CD4-positive, alpha-beta T cell treated with Interleukin-12 subunit alpha and Interleukin-12 subunit beta, for 1 hour (primary cell): ENCODE data around the gene CRY2.

Experiments
- DNase-seq: peaks from one replicate; pipeline ENCODE4 v3.0.0-alpha.2; 2020

Gene CRY2

DNA sequence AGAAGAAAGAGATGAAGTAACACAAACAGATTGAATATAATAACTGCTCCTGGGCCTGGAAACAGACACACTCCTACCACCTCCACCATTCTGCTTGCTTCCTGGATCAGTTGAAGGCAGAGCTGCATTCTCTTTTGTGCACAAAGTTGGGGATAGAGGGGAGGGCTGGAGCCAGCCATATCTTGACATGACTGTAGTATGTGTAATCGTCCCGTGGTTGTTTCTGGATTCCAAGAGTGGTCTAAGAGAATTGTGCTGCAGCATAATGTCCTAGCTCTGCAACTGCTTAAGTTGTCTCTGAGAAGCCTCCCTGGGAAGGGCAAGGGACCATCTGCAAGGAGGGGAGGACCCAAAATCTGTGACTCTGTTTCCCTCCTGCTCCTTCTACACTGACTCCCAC lies 3.2 kb downstream of the CRY2 start:
- no peak for DNase-seq

DNA sequence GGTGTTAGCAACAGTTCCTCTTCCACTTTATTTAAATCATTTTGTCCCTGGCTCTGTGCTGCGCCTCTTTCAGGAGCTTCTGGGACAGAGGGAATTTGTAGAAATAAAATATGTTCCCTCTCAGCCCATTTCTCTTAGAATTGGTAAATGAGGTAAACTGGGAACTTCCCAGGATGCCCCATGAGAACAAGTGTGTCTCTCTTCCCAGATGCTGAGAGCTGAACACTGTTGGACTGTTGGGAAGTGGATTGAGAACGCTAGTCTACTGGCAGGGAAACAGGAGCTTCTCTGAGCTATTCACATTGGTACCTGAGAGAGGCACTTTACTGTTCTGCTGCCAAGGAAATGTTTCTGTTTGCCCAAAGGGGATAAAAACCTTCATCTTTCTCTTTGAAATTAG lies 4.0 kb downstream of the CRY2 start:
- DNase-seq = no peak

DNA sequence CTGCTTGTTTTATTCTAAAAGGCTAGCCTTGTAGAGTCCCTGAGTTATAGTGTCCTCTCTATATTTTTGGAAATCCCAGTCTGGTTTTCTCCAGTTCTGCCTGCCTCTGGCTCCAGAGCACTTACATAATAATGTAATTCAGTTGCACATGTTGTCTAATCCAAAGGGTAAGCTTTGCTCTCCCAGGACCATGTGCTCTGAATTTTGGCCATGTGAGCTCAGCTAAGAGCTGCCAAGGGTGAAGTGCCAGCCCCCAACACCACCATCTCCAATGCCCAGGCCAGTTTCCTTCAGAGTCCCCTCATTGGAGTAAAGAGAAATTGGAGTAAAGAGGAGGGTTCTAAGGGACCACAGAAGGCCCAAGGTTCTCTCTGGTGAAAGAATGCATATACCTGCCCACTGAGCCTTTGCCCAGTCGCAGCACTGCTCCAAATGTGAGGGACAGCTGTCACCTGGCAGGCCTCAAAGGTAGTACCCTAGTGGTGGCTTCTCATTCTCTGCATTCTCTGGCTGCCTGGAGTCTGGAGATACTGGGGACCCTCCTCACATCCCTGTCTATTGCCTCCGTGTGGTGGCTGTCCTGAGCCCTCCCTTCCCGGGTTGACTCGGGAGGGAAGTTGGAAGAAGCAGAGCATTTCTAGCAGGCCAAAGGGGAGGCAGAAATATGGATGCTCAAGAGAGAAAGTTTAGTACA lies 4.9 kb downstream of the CRY2 start:
- DNase-seq = no peak

DNA sequence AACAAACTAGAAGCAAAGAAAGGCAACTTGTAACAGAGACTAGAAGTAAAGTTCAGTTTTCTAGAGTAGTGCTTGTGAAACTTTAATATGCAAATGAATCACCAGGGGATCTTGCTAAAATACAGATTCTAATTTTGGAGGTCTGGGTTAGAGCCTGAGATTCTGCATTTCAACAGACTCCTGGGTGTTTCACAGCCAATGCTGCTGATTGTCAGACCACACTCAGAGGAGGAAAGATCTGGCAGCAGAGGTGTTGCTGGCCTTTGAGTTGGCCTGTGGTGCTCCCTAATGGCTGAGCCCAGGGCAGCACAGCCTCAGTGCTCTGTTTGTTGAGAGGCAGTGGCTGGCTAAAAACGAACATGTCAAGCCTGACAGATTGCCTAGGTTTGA lies 5.4 kb downstream of the CRY2 start:
- DNase-seq = no peak

DNA sequence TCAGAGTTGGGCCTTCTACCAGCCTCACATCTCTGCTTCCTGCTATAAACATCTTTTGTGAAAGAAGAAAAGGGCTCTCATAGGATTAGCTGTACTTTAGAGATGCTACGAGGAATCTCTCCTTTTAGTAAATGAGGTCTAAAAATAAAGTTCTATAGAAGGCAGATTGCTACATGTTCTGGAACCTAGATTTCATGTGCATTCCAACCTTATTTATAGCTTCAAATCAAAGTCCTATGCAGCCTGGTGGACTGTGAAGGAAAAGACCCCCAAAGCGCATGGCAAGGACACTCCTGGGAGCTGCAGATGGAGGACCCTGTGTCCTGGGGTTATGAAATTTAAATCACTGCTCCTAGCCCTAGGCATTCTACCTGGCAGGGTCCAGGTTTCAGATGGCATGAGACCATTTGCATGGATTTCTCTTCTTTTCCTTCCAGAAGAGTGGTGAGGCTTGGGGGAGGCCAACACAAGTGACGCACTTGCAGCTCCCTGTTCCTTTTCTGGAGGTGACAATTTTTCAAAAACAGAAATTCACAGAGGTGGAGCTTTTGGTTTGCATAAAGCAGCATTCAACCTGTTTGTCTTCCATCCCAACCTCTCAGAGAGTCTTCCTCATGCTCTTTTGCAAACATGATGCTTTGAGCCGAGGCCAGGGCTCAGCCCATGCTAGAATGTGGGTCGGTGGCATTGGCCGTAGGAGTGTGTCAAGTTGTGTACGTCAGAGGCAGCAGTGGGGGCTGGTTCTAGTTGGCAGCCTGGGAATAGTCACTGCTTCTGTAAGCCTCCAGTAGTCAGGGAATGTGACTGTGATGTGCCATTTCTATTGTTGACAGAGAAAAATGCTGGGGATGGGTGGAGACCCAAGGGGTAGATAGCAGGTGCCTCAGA lies 6.3 kb downstream of the CRY2 start:
- DNase-seq = no peak

DNA sequence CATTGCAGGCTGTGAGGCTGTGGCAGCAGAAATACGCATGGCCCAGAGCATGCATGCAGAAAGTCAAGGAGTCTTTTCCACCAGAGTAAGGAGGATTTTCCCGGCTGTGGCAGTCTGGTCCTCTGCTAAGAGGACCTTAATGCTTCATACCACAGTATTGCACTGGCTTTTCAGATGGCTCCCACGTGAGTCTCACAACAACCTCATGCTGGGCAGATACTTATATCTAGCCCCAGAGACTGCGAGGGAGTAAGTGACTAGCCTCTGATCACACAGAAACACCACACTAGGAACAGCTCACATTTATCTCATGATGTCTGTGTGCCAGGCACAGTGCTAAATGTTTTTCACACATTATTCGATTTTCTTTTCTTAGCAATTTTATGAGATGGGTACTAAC lies 8.0 kb downstream of the CRY2 start:
- no peak for DNase-seq

DNA sequence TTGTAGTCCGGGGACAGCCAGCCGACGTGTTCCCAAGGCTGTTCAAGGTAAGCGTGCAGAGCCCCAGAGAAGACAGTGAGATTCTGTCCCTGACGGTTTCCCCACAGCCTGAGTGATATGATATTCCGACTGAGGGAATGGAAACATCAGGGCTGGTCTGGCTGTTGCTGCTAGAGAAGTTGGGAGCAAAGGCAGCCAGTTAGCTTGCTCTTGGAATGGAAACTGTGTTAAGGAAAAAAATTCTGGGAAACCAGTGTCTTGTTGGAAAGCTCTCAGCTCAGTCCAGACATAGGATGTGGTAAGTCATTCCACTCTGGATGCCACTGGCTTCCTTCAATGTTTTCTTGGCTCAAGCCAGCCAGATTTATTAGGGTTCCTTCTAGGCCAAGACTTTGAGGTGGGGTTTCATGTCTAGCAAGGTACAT lies 8.8 kb downstream of the CRY2 start:
- no peak for DNase-seq

DNA sequence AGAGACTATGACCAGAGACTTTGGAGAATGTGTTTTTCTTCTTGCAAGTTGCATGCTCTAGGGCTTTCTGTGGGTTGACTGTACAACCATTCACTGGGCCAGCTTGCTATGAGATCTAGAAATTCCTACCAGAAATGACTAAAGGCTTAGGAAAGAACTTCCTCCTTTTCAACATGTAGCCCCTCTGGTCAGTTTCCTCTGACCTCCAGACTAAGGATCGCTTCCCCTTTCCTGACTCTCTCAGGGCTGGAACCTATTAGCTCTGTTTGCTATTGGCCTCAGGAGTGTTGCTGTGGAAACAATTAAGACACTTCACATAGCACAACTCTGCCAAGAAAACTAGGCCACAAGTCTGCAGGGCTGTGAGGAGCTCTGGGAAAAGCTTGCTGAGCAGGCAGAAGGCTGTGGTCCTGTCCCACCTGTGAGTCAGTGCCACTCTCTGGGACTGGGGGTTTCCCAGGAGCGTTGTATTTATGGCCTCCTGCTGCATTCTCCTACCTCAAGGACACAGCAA lies 10.7 kb downstream of the CRY2 start:
- DNase-seq = no peak

DNA sequence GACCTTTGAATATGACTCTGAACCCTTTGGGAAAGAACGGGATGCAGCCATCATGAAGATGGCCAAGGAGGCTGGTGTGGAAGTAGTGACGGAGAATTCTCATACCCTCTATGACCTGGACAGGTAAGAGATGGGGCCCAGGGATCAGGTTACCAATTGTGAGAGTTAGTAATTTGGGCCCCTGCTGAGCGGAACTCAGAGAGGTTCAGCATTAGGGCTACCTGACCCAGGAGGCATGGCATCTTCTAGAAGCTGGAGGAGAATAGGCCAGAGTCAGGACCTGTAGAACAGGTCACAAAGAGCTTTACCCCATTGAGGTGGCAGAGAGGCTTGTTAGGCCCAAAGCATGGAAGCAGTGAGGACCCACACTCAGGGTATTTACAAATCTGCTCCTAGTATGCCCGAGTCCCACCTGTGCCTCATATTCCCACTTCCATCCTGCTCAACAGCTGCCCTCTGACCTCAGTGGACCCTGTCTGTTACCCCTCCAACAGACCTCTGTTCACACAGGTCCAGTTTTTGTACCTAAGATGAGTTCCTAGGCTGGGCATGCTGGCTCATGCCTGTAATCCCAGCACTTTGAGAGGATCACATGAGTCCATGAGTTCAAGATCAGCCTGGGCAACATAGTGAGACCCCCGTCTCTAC lies 11.6 kb downstream of the CRY2 start:
- no peak for DNase-seq

DNA sequence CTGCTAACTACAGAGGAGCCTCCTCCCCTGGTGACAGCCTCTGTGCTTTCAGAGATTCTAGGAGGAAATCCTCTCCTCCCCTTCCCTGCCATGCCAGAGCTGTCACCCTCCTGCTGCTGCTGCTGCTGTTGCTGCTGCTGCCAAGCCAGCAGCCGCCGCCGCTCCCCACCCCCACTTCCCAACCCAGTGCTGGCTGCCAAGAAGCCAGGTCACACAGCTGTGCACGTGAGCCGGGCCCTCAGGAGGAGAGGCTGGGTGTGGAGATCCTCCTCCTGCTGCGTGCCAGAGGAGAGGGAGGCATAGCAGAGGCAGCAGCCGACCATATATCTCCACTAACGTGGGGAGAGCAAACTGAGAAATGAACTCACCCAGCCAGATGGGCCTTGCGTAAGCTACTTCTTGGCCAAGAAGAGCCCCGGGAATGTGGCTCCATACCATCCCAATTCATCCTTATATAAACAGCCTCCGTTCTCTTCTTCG lies 12.4 kb downstream of the CRY2 start:
- no peak for DNase-seq

DNA sequence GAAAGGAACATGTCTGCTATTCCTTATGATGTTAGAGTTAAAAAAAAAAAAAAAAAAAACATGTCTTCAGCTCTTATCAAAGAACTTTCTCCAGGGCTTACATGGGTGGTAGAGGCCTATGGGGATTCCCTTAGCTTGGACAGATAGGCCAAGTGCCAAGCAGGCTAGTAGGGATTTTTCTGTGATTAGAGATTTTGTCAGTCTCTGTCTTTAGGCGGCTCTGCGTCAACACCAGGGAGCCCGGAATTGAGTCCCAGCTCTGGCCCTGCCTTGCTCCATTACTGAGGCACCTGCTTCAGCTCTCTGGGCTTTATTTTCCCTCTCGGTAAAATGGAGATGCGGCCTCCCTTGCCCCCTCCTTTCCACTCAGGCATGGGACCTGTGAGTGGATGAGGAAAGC lies 13.1 kb downstream of the CRY2 start:
- DNase-seq = no peak

DNA sequence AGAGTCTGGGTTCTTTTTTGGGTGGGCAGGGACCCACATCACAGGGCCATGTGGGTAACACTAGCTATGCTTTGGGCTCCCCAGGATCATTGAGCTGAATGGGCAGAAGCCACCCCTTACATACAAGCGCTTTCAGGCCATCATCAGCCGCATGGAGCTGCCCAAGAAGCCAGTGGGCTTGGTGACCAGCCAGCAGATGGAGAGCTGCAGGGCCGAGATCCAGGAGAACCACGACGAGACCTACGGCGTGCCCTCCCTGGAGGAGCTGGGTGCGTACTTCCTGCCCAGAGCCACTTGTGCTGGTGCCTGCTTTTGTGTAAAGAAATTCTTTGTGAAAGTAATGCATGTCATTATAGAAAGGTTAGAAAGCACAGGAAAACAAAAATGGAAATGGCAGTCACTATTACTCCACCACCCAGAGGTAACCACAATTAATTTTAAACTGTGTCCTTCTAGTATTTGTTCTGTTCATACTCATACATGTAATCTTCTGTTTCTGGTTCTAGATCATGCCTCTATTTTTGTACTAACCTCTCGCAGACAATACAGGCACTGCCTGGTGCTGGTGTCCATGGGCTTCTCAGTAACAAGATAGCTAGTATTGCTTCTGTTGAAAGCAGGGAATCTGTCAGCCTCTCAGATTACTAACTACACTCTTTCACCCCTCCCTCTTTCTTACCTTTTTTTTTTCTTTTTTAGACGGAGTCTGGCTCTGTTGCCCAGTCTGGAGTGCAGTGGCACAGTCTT lies 13.7 kb downstream of the CRY2 start:
- DNase-seq = no peak

DNA sequence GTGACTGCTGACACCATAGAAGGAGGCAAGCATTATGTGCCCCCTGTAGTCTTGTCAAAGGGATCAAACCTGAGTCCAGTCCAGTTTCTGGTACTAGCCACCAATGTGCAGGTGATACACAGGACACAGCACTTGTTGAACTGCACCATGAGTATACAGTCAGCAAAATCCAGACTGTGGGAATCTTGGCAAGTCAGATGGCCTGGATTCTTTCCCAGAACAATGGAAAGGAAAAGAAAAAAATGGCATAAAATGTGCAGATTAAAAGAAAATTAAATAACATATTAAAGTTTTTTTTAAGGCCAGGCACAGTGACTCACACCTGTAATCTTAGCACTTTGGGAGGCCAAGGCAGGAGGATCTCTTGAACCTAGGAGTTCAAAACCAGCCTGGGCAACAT lies 16.8 kb downstream of the CRY2 start:
- DNase-seq = no peak

DNA sequence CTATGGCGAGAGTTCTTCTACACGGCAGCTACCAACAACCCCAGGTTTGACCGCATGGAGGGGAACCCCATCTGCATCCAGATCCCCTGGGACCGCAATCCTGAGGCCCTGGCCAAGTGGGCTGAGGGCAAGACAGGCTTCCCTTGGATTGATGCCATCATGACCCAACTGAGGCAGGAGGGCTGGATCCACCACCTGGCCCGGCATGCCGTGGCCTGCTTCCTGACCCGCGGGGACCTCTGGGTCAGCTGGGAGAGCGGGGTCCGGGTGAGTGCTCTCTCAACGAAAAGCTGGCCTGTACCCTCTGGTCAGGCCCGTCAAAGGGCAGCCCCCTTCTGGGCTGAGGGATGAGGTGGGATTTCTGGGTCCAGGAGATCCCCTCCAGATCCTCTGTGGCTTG lies 22.3 kb downstream of the CRY2 start:
- no peak for DNase-seq

DNA sequence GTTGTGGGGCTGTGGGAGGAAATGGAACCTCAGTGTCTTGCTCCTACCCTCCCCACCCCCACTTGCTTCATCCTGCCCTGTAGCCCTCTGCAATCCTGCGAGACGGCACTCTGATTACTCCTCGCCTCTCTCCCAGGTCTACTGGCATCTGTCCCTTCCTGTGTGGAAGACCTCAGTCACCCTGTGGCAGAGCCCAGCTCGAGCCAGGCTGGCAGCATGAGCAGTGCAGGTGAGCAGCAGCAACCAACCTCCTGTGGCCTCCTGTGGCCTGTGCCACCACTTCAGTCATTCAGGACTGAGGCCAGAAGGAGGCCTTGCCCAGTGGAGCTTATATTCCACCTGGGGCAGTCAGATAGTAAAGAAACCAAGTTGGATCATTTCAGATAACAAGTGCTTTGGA lies 23.4 kb downstream of the CRY2 start:
- no peak for DNase-seq

DNA sequence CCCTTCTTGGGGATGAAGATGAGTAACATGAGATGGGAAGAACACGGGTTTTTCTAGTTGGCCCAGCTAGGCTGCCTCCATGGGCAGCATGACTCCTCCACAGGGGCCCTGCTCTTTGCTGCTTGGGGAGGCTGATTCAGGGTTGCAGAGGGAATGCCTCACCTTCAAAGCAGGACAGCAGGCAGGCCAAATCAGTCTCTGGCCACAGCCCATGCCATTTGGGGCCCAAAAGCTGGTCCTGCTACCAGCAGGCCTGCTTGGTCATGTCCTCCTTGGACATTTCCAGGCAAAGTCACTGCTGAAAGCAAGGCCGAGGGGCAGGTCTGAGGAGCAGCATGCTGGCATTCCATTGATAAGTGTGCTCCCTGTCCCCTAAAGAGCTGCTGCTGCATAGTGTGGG lies 24.4 kb downstream of the CRY2 start:
- no peak for DNase-seq

DNA sequence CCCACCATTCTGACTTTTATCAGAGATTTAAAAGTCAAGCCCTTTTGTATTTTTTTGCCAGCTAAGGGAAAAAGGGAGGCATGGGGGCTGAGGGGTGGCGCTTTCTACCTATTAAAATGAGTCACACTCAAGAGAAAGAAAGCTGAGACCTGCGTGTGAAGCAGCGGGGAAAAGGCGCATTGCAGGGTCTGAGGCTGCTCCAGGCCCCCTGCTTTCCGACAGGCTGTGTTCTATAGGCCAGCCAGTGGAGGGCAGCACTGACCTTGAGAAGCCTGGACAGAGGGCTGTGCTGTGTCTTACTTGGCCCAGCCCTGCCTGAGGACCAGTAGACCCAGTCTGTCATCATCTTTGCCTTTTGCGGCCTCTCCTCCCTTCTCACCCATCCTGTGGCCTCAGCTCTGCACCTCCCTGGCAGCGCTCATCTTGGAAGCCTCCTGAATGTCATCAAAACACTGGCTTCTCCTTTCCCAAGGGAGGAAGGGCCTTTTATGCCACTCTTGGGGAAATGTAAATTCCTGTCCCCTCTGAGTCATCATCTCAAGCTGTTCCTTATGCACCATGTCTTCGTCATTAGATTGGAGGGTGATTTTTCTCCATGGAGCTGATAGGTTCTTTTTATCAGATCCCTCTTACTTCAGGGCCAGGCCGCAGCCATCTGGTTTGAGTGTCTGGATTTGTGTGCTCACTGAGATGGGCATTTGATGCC lies 25.5 kb downstream of the CRY2 start:
- peak; percentile 35 for DNase-seq

DNA sequence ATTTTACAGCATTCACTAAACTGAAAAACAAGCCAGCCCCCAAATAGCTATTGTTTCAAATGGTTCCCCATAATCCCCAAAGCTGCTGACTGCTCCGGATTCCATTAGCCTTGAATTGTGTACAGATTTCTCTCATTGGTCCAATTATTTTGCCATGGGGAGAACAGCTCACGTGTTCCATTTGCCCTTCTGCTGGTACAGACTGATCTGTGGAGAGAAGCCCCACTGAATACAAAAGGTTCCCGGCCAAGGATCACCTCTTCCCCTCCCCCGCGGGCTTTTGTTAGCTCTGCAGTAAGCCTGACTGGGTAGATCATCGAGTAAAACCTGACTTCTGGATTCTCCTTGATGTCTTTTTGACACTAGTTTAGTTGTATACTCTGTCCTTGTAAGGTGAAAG lies 29.1 kb downstream of the CRY2 start:
- no peak for DNase-seq

DNA sequence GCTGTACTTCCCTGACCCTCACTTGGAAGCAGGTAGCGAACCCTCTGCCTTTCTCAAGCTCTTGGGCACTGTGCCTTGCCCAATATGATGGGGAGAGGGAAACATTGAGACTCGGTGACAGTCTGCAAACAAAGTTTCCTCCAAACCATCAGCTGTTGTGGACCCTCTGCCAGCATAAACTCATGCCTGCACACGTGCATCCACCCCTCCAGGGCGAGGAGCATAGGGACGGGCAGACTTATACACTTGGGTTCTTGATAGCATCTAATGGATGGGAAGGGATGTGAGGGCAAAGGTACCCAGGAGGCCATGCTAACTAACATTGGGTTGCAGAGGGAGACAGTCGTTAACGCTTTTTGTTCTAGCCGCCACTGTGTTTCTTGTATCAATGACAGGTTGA lies 29.9 kb downstream of the CRY2 start:
- DNase-seq = no peak

DNA sequence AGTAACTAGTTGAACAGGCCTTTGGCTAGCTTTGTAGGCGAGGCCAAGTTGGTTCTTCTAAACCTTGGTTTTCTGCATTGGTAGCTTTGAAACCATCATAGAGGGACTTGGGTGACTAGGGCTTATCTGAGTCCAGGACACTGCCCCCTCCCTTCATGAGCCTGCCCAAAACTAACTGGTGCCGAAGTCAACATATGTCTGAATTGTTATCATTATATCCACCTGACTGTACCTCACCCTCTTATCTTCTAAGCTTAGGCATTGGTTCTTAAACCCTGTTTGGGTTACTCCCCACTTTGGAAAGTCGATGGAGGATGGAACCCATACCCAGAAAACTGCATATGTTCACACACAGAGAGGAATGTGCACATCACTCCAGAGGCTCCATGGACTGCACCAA lies 30.6 kb downstream of the CRY2 start:
- no peak for DNase-seq

DNA sequence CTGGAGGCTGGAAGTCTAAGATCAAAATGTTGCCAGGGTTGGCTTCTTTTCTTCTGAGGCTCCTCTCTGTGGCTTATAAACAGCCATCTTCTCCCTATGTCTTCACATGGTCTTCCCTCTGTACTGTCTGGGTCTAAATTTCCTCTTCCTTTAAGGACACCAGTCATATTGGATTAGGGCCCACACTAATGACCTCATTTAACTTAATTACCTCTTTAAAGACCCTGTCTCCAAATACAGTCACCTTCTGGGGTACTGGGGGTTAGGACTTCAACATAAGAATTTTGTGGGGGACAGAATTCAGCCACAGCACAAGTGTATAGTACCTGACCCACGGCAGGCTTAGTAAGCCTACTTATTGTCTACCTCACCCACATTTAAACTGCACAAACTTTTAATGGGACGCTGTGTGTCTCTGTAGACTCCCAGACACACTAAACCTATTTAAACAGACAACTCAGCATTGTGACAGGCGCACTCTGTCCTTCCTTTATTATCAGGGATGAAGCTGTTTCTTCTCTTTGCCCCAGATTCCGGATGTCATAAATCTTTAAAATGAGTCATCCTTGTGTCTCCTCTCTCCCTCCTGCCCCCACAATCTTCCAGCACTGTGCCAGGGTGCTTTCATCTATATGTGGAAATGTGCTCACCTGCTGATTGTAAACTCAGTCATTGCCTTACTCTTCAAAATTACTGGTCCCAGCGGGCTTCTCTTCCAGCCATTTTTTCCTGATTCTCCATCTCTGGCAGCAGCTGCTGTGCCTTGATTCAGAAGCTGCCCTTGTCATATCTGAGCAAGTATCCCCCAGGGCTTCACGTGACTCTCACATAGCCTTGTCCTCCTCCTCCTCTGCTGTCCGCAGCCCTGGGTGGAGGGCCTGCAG lies 32.8 kb downstream of the CRY2 start:
- no peak for DNase-seq
